HCT116 (cell line): ENCODE data around the gene HOXD9. TPM values are rescaled to one million over a fixed set of nuclear protein-coding genes. Genes with fewer than 3 reads are reported as not detected.

ENCODE experiments used
- ATAC-seq: fragments of 200-7000 bp; cut with Tn5 transposase; 2 replicates; pipeline ENCODE4 v1.9.1; 2020; ENCODE audit warnings: mild to moderate bottlenecking, moderate library complexity
- BruUV-seq: library from RNA; stranded (reverse); fragments of 400-500 nt; replicated peaks from 2 replicates; lab custom pipeline; 2021; lab: Mats Ljungman, UMichigan
- CTCF ChIA-PET: fragments of 300-600 bp; sonication (Branson Sonifier 250); formaldehyde crosslinking; loops from one replicate; lab custom pipeline; 2021; ENCODE audit warnings: antibody characterized with exemption; lab: Charles Lee
- POLR2A ChIA-PET: fragments of 300-600, 350-600 bp; sonication (Branson Sonifier 250); formaldehyde crosslinking; loops from one replicate; lab custom pipeline; 2021; ENCODE audit warnings: antibody characterized with exemption; lab: Charles Lee
- RAD21 ChIA-PET, 2 experiments: fragments of 300-600 bp; sonication (Branson Sonifier 250); formaldehyde crosslinking; loops; one replicate each; lab custom pipeline; 2023; ENCODE audit warnings: low total read pairs in 2 of 2; ENCODE audit not compliant: uncharacterized antibody in 2 of 2, unreplicated experiment in 2 of 2, low non-redundant PET in 1 of 2; lab: Charles Lee
- DNase-seq: peaks from one replicate; pipeline ENCODE4 v3.0.0-alpha.2; 2010; ENCODE audit warnings: low read depth, low spot score
- H2AFZ ChIP-seq: fragments of 200-600 bp; shearing (Covaris generic), sonication (generic); 2 replicates; pipeline ENCODE4 v1.6.1; 2017; ENCODE audit warnings: low read depth, mixed run types, mixed read lengths, antibody characterized with exemption, low read length; ENCODE audit not compliant: poor library complexity, severe bottlenecking
- H3K27ac ChIP-seq: 2 replicates; pipeline ENCODE4 v1.5.1; 2012; ENCODE audit warnings: low read depth, low read length
- H3K27me3 ChIP-seq: fragments of 200-600 bp; sonication (generic); 2 replicates; pipeline ENCODE4 v1.6.1; 2016; ENCODE audit warnings: mixed run types, low read length, mixed read lengths; ENCODE audit not compliant: insufficient read depth
- H3K36me3 ChIP-seq, 2 experiments: fragments of 200-500 bp in 1 of 2; fragments of 200-600 bp in 1 of 2; sonication (Bioruptor generic) in 1 of 2; sonication (generic) in 1 of 2; 2 replicates each; pipeline versions ENCODE4 v1.5.1 to v1.6.1; 2014 to 2016; ENCODE audit warnings: low read length in 2 of 2, inconsistent platforms in 1 of 2, mixed read lengths in 1 of 2, mixed run types in 1 of 2; ENCODE audit not compliant: insufficient read depth in 2 of 2, control insufficient read depth in 1 of 2
- H3K4me1 ChIP-seq, 2 experiments: fragments of 200-600 bp in 1 of 2; sonication (generic) in 1 of 2; 2 replicates each; pipeline versions ENCODE4 v1.5.1 to v1.6.1; 2012 to 2017; ENCODE audit warnings: low read length in 2 of 2, inconsistent platforms in 1 of 2, mild to moderate bottlenecking in 1 of 2, mixed read lengths in 1 of 2, mixed run types in 1 of 2, moderate library complexity in 1 of 2; ENCODE audit not compliant: insufficient read depth in 2 of 2, control insufficient read depth in 1 of 2
- H3K4me2 ChIP-seq: fragments of 200-600 bp; sonication (generic); 2 replicates; pipeline ENCODE4 v1.6.1; 2017; ENCODE audit warnings: mixed run types, low read length, mixed read lengths
- H3K4me3 ChIP-seq, 2 experiments: fragments of 200-600 bp in 1 of 2; sonication (generic) in 1 of 2; replicated peaks in 1 of 2; 2 replicates each; pipeline ENCODE4 v1.5.1; 2011 to 2016; ENCODE audit warnings: low read length in 2 of 2, control low read depth in 1 of 2, low read depth in 1 of 2, mild to moderate bottlenecking in 1 of 2, mixed read lengths in 1 of 2, mixed run types in 1 of 2
- H3K79me2 ChIP-seq: fragments of 200-600 bp; sonication (generic); 2 replicates; pipeline ENCODE4 v1.6.1; 2017; ENCODE audit warnings: mild to moderate bottlenecking, mixed run types, low read length, moderate library complexity, mixed read lengths; ENCODE audit not compliant: insufficient read depth
- H3K9ac ChIP-seq: fragments of 200-600 bp; sonication (generic); 2 replicates; pipeline ENCODE4 v1.6.1; 2016; ENCODE audit warnings: low read length, mixed read lengths
- H3K9me2 ChIP-seq: fragments of 200-600 bp; sonication (generic), shearing (Covaris generic); 2 replicates; pipeline ENCODE4 v1.6.1; 2017; ENCODE audit warnings: mixed run types, mild to moderate bottlenecking, moderate library complexity; ENCODE audit not compliant: insufficient read depth
- H3K9me3 ChIP-seq, 2 experiments: fragments of 200-500 bp in 1 of 2; fragments of 200-600 bp in 1 of 2; sonication (Bioruptor generic) in 1 of 2; sonication (generic) in 1 of 2; 2 replicates each; pipeline ENCODE4 v1.6.1; 2014 to 2017; ENCODE audit warnings: low read length in 2 of 2, mixed read lengths in 2 of 2, inconsistent platforms in 1 of 2, low read depth in 1 of 2, mild to moderate bottlenecking in 1 of 2, mixed run types in 1 of 2, moderate library complexity in 1 of 2; ENCODE audit not compliant: control insufficient read depth in 1 of 2, insufficient read depth in 1 of 2
- H4K20me1 ChIP-seq: fragments of 200-600 bp; sonication (generic), shearing (Covaris generic); 2 replicates; pipeline ENCODE4 v1.6.1; 2017; ENCODE audit warnings: mixed run types, mild to moderate bottlenecking, moderate library complexity; ENCODE audit not compliant: insufficient read depth
- ATF3 ChIP-seq: IDR thresholded peaks from 2 replicates; pipeline ENCODE4 v1.6.1; 2012
- CBX3 ChIP-seq: IDR thresholded peaks from 2 replicates; pipeline ENCODE4 v1.6.1; 2012; ENCODE audit warnings: low read depth
- CEBPB ChIP-seq: IDR thresholded peaks from 2 replicates; pipeline ENCODE4 v1.6.1; 2012; ENCODE audit warnings: low read depth
- CTCF ChIP-seq, 3 experiments: fragments of 200-600 bp in 1 of 3; sonication (generic) in 1 of 3; IDR thresholded peaks in 2 of 3; conservative IDR thresholded peaks in 1 of 3; 2 replicates each; pipeline ENCODE4 v1.5.1; 2012 to 2017; ENCODE audit warnings: low read depth in 2 of 3, low read length in 2 of 3, antibody characterized with exemption in 1 of 3, borderline replicate concordance in 1 of 3, control low read depth in 1 of 3, mild to moderate bottlenecking in 1 of 3, mixed read lengths in 1 of 3, mixed run types in 1 of 3, moderate library complexity in 1 of 3; ENCODE audit not compliant: insufficient read depth in 1 of 3
- EGR1 ChIP-seq: IDR thresholded peaks from 2 replicates; pipeline ENCODE4 v1.6.1; 2012; ENCODE audit warnings: low read depth
- ELF1 ChIP-seq: IDR thresholded peaks from 2 replicates; pipeline ENCODE4 v1.6.1; 2012; ENCODE audit warnings: low read depth, borderline replicate concordance
- EZH2phosphoT487 ChIP-seq: fragments of 200-600 bp; IDR thresholded peaks from 2 replicates; pipeline ENCODE4 v1.6.1; 2018; ENCODE audit warnings: antibody characterized with exemption, borderline replicate concordance
- FOSL1 ChIP-seq: IDR thresholded peaks from 2 replicates; pipeline ENCODE4 v1.6.1; 2012; ENCODE audit warnings: low read depth
- JUND ChIP-seq: IDR thresholded peaks from 2 replicates; pipeline ENCODE4 v1.6.1; 2012
- MAX ChIP-seq: IDR thresholded peaks from 2 replicates; pipeline ENCODE4 v1.6.1; 2012
- POLR2A ChIP-seq: IDR thresholded peaks from 2 replicates; pipeline ENCODE4 v1.7.0; 2011; ENCODE audit warnings: borderline replicate concordance; ENCODE audit not compliant: insufficient read depth, insufficient read length; ENCODE audit errors: extremely low read depth
- POLR2AphosphoS5 ChIP-seq: IDR thresholded peaks from 2 replicates; pipeline ENCODE4 v1.6.1; 2011; ENCODE audit warnings: mild to moderate bottlenecking, low read depth, low read length, moderate library complexity
- RAD21 ChIP-seq: IDR thresholded peaks from 2 replicates; pipeline ENCODE4 v1.6.1; 2012; ENCODE audit warnings: low read depth, mild to moderate bottlenecking
- REST ChIP-seq: IDR thresholded peaks from 2 replicates; pipeline ENCODE4 v1.6.1; 2012; ENCODE audit warnings: low read depth
- SIN3A ChIP-seq: IDR thresholded peaks from 2 replicates; pipeline ENCODE4 v1.6.1; 2012; ENCODE audit warnings: low read depth
- SP1 ChIP-seq: IDR thresholded peaks from 2 replicates; pipeline ENCODE4 v1.6.1; 2012; ENCODE audit warnings: low read depth
- SRF ChIP-seq: IDR thresholded peaks from 2 replicates; pipeline ENCODE4 v1.6.1; 2012; ENCODE audit warnings: low read depth
- TCF7L2 ChIP-seq: IDR thresholded peaks from 2 replicates; pipeline ENCODE4 v1.7.0; 2011; ENCODE audit warnings: borderline replicate concordance, inconsistent platforms; ENCODE audit not compliant: insufficient read depth, insufficient read length; ENCODE audit errors: extremely low read depth
- YY1 ChIP-seq: IDR thresholded peaks from 2 replicates; pipeline ENCODE4 v1.6.1; 2011; ENCODE audit warnings: low read length, low read depth, moderate library complexity, mild to moderate bottlenecking; ENCODE audit not compliant: insufficient replicate concordance; ENCODE audit errors: extremely low read depth
- ZNF274 ChIP-seq: fragments of 200-500 bp; sonication (Bioruptor generic); IDR thresholded peaks from 2 replicates; pipeline ENCODE4 v1.6.1; 2014; ENCODE audit warnings: mild to moderate bottlenecking, low read depth, low read length, inconsistent platforms
- intact Hi-C: fragments of 100-400 bp; cut with micrococcal nuclease; formaldehyde crosslinking; loops from 2 replicates; pipeline ENCODE4 v1.10.0; 2022
- total RNA-seq: library from RNA; stranded (reverse); gene quantifications from one replicate; pipeline ENCODE4 v1.2.1, GENCODE V29; 2021; ENCODE audit not compliant: unreplicated experiment

Gene HOXD9
- total RNA-seq, 1 experiment from 2014 or later, result not detected

- no peaks in the 10 kb centered on the region for H3K36me3 ChIP-seq
- ChIA-PET RAD21 (interaction anchor here (0.6 to 2.2 kb wide), 10 partner anchors 306 to 1105 kb away, joined by 3 to 16 read pairs (median 8); no protein-coding TSS in a partner anchor), POLR2A (interaction anchor here (1.1 kb wide), 1 partner anchor 414 kb away, joined by 4 read pairs; no protein-coding TSS in a partner anchor), CTCF (interaction anchor here (0.6 to 6.5 kb wide), 21 partner anchors 10 to 1024 kb away, joined by 3 to 109 read pairs (median 6); partner anchors contain the start of gene HOXD8)
- intact Hi-C loops, result loop anchor here (1.0 kb wide), 3 partner anchors 315 to 498 kb away; no protein-coding TSS in a partner anchor
- DNase-seq (peak; percentile 48), ATAC-seq (peak; percentile 90)
- peak overlapping the region; percentile 25 to 40 for H3K4me3 ChIP-seq
- H2AFZ ChIP-seq, result peak overlapping the region; percentile 72
- H3K27ac ChIP-seq, result no peak overlapping the region; the same call in 1 of the 2 replicates
- H3K27me3 ChIP-seq, result no peaks in the 10 kb centered on the region
- H4K20me1 ChIP-seq, result no peaks in the 10 kb centered on the region
- peak overlapping the region; percentile 78 for H3K4me2 ChIP-seq
- peak overlapping the region; percentile 23; the same call in 1 of the 2 replicates for H3K9ac ChIP-seq
- no TSS peak for BruUV-seq
- H3K9me3 ChIP-seq, result no peaks in the 10 kb centered on the region
- H3K9me2 ChIP-seq, result no peaks in the 10 kb centered on the region
- no peaks in the 10 kb centered on the region for H3K79me2 ChIP-seq
- peaks cover 2 to 18% of the 10 kb centered on the region in 2 experiments; a peak in 3 of 4 replicates for H3K4me1 ChIP-seq
- TF ChIP-seq MAX, result peak; percentile 67
- TF ChIP-seq ATF3, result no peak
- peak; percentile 83 to 97 (median 86) for TF ChIP-seq CTCF (IDR thresholded peaks at IDR 0.05 in 2 of 3, conservative IDR thresholded peaks at IDR 0.05 in 1 of 3; ENCODE audit: borderline replicate concordance in 1 of 3, insufficient read depth in 1 of 3, low read depth in 2 of 3, low read length in 2 of 3)
- TF ChIP-seq ELF1, result peak; percentile 37; the same call in 1 of the 2 replicates
- TF ChIP-seq SP1, result no peak
- no peak for TF ChIP-seq FOSL1
- TF ChIP-seq POLR2AphosphoS5, result 0 out of 2 replicates have a peak, but pooled peaks have one; percentile 20
- no peak for TF ChIP-seq TCF7L2
- TF ChIP-seq EZH2phosphoT487, result no peak
- no peak for TF ChIP-seq CEBPB
- TF ChIP-seq SIN3A, result no peak
- TF ChIP-seq EGR1, result no peak
- no peak for TF ChIP-seq POLR2A
- TF ChIP-seq REST, result no peak
- TF ChIP-seq RAD21, result peak; percentile 98
- TF ChIP-seq CBX3, result peak; percentile 58; the same call in 1 of the 2 replicates
- no peak for TF ChIP-seq YY1
- no peak for TF ChIP-seq SRF
- no peak for TF ChIP-seq ZNF274
- no peak for TF ChIP-seq JUND
Observed at GRCh38 chr2:176140513-176141317, 18.2 kb downstream of the HOXD9 start.
